Measurements from ENCODE around the gene RNPEP. TPM values are rescaled to one million over a fixed set of nuclear protein-coding genes. Genes with fewer than 3 reads are reported as not detected.

RNPEP gene
- total and polyA plus RNA-seq, 2 of the 13 experiments (the other 11 are each of a cell fraction or from before 2014, with no cell fraction given) = 20.6 to 38.4 TPM

GRCh38 chr1:202009326-202010179 is 27.1 kb downstream of the RNPEP start (continued):
- TF ChIP-seq ZNF816 (CRISPR knock-in tag; IDR thresholded peaks at IDR 0.05; ENCODE audit: borderline replicate concordance) (no peak), MIXL1 (CRISPR knock-in tag; IDR thresholded peaks at IDR 0.05) (peak; percentile 64; the same call in 1 of the 2 replicates), ZEB1 (IDR thresholded peaks at IDR 0.05; ENCODE audit: insufficient replicate concordance, low read depth) (peak; percentile 49), HINFP (CRISPR knock-in tag; IDR thresholded peaks at IDR 0.05; ENCODE audit: low read depth) (no peak), HMGXB4 (CRISPR knock-in tag; IDR thresholded peaks at IDR 0.05; ENCODE audit: borderline replicate concordance in 1 of 2, low read depth in 1 of 2) (peak; percentile 58 to 81; a peak in 2 of 4 replicates), BCLAF1 (IDR thresholded peaks at IDR 0.05) (no peak), PRDM15 (CRISPR knock-in tag; IDR thresholded peaks at IDR 0.05) (no peak), MYPOP (CRISPR knock-in tag; IDR thresholded peaks at IDR 0.05) (no peak), ZNF773 (CRISPR knock-in tag; IDR thresholded peaks at IDR 0.05; ENCODE audit: borderline replicate concordance) (no peak), STAG1 (CRISPR knock-in tag; IDR thresholded peaks at IDR 0.05) (peak; percentile 95), REPIN1 (CRISPR knock-in tag; IDR thresholded peaks at IDR 0.05; ENCODE audit: borderline replicate concordance, low read depth) (no peak), MED1 (CRISPR knock-in tag; IDR thresholded peaks at IDR 0.05) (no peak), U2AF2 (IDR thresholded peaks at IDR 0.05; ENCODE audit: low read depth, low read length) (no peak), ZNF296 (CRISPR knock-in tag; conservative IDR thresholded peaks at IDR 0.05) (no peak), ZNF737 (CRISPR knock-in tag; IDR thresholded peaks at IDR 0.05; ENCODE audit: borderline replicate concordance) (no peak), FOXK1 (CRISPR knock-in tag; IDR thresholded peaks at IDR 0.05; ENCODE audit: borderline replicate concordance, low read depth) (no peak), PHF5A (CRISPR knock-in tag; IDR thresholded peaks at IDR 0.05; ENCODE audit: low read depth, unreplicated experiment) (no peak)

Measured in HepG2 (cell line).